Measurements from ENCODE around the gene RUBCNL.

Gene RUBCNL

GRCh38 chr13:46314587-46314986 is 72.5 kb downstream of the RUBCNL start:
- no peak overlapping the region for H3K27ac ChIP-seq
- no peak for TF ChIP-seq ZFX (IDR thresholded peaks at IDR 0.05)
- no peak for TF ChIP-seq CTCF (conservative IDR thresholded peaks at IDR 0.05)

- TF ChIP-seq ZFX (IDR thresholded peaks at IDR 0.05) (no peak), CTCF (conservative IDR thresholded peaks at IDR 0.05) (no peak)
- no peak overlapping the region for H3K27ac ChIP-seq
These were observed 73.4 kb downstream of the RUBCNL start for GRCh38 chr13:46313432-46314257.

GRCh38 chr13:46313024-46313423 is 74.0 kb downstream of the RUBCNL start:
- TF ChIP-seq CTCF (conservative IDR thresholded peaks at IDR 0.05) (no peak), ZFX (IDR thresholded peaks at IDR 0.05) (no peak)

GRCh38 chr13:46311217-46311616 is 75.8 kb downstream of the RUBCNL start:
- no peak for TF ChIP-seq CTCF (conservative IDR thresholded peaks at IDR 0.05)
- TF ChIP-seq ZFX (IDR thresholded peaks at IDR 0.05): no peak

More at GRCh38 chr13:46313024-46313423, 74.0 kb downstream of the RUBCNL start:
- no peak overlapping the region for H3K27ac ChIP-seq

GRCh38 chr13:46310066-46310465 is 77.0 kb downstream of the RUBCNL start:
- no peak overlapping the region for H3K27ac ChIP-seq
- TF ChIP-seq ZFX (IDR thresholded peaks at IDR 0.05) (no peak), CTCF (conservative IDR thresholded peaks at IDR 0.05) (no peak)

More at GRCh38 chr13:46311217-46311616, 75.8 kb downstream of the RUBCNL start:
- no peak overlapping the region for H3K27ac ChIP-seq

- H3K27ac ChIP-seq: no peak overlapping the region
- TF ChIP-seq CTCF (conservative IDR thresholded peaks at IDR 0.05): no peak
- no peak for TF ChIP-seq ZFX (IDR thresholded peaks at IDR 0.05)
These were observed 79.5 kb downstream of the RUBCNL start for GRCh38 chr13:46307554-46307953.

- TF ChIP-seq ZFX (IDR thresholded peaks at IDR 0.05): no peak
- no peak for TF ChIP-seq CTCF (conservative IDR thresholded peaks at IDR 0.05)
- no peak overlapping the region for H3K27ac ChIP-seq
These were observed 82.5 kb downstream of the RUBCNL start for GRCh38 chr13:46304546-46304945.
